Hematopoietic multipotent progenitor cell treated with erythropoietin and hydrocortisone succinate and interleukin-3 and kit ligand, for 6 days (in vitro differentiated cells): ENCODE data around the gene CNIH2.
"Not testable (repeated sequence)": the region's sequence is repeated elsewhere in the genome, so short reads cannot be mapped to it uniquely, and the experiment has no call there.

Experiments
- DNase-seq: peaks from one replicate; pipeline ENCODE4 v3.0.0-alpha.2; 2015

The CNIH2 gene

DNA sequence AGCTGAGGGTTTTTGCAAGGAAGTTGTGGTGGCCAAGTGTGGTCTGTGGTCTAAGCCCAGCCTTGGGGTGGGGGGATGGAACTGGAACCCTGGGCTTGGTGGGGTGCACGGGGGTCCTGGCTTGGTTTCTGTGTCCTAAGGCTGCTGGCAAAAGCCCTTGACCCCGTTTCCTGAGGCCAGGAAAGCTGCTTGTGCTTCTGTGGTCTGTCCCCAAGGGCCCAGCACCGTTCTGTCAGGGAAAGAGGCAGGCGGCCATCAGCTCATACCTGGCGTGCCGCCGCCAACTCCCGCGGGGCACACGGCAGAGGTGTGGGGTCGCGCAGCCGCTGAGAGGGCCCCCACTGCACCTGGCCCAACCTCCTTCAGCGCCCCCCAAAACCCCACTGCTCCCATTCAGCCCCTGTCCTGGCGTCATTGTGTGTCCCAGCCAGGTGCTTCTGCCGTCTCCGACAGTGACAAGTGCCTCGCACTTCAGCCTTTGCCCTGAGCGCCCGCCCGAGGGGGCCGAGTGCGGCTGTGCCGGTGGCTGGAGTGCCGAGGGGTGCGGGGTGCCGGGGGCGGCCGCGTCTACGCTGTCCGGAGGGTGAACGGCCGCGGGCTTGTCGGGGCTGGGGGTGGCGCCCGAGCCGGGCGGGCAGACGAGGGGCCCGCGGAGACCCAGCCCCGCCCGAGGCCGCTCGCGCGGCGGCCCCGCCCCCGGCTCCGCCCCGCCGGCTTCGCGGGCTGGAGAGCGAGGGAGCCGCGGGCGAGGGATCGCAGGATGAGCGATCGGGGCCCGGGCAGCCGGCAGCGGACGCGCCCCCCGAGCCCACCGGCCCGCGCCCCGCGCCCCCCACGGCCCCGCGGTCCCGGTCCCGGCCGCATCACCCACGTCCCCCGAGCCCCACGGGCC is at the start of gene CNIH2:
CNIH2 (plus strand) TSS at position 705 of the 892 bp plus-strand sequence. CDS start 282 bp downstream, outside the sequence.
- DNase-seq, result peak; percentile 50

DNA sequence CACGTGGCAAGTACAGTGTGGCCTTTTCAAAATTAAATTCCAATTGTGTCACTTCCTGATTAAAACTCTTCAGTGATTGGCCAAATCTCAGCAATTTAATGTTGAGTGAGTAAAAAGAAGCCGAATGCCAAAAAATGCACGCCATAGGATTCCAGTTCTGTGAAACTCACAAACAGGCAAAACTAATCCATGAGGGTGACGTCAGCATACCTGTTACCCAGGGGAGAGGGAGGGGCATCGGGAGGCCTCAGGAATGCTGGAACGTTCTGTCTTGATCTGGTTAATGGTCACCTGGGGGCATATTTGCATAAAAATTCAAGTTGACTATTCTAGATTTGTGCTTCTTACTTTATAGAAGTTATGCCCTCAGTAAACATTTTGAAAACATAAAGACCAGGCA is 49.5 kb upstream of the CNIH2 start:
- no peak for DNase-seq

DNA sequence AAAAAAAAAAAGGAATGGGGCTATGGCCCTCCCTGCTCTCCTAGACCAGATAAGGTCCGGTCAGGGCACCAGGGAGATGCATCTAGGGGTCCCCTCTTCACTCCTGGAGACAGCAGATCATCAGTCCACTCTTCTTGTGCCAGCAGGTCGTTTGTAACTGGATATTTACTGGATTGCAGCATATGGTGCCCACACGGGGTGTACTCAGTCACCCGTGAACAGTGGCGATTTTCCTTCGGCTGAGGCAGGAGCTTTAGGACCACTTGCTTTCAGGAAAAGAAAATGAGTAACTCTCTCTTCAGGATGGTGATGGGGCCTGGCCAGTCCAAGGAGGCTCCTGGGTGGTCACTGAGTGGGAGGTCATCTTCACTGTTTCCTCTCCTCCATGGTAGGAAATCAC is 47.8 kb upstream of the CNIH2 start:
- no peak for DNase-seq

DNA sequence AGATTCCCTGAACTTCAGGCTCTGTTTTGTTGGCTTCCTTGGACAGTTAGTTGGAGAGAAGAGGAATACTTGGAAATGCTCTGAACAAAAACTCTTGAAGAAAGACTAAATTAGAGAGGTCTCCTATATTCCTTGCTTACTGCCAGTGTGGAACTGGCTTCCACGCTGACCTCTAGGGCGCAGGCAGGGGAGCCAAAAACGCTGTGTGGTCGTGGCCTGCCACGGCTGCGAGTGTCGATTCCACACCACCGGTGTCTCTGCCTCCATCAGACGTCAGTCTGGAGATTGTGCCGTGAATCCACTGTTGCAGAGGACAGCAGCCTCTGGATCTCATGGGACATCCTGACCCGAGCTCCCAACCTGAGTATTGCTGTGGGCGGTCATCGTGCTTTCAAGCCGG is 47.0 kb upstream of the CNIH2 start:
- no peak for DNase-seq

DNA sequence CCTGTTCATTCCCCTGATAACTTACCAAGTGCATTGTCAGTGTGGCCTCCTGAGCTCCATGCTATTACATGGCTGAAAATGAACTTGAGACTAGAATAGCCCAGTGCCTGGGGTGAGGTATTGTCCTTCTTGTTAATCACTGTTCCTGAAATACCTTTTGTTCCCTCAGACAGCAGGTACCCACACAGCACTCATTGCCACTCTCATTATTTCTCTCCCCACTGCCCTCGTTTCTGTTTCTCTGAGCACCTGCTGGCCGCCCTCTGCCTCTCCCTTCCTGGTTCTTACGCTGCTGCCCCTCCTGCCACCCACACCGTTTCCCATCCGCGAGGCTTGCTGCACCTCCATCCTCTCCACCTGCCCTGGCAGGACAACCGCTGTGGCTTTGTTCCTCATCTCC is 46.4 kb upstream of the CNIH2 start:
- DNase-seq, result no peak

DNA sequence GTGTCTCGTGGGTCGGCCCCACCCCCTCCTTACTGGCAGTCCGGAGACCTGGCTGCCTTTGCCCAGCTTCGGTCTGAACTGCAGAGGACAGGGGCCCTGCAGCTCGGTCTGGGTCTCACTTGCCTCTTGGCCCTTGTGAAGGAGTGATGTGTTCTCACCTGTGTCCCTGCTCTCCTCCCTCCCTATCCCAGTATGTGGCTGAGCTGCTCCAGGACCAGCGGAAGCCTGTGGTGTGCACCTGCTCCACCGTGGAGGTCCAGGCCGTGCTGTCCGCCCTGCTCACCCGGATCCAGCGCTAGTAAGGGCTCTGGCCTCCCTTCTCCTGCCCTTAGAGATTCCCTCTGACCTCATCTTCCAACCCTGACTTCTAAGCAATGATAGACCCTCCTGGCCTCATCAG is 45.2 kb upstream of the CNIH2 start:
- no peak for DNase-seq

DNA sequence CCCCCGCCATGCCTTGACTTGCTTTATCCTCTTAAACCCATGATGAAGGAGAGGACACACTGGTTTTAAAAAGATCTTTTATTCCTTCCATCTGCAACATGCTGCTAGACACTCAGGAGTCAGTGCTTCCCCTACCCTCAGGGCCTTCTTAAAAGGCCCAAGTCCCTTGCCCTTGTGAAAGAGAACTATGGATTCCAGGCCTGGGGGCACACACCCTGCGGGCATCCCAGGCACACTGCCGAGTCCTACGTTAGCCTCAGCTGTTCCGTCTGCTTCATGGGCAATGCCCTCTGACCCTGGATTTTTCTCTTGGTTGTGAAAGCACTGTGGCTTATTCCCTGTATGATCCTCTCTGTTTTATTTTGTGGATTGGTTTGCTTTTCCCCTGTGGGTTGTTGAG is 44.7 kb upstream of the CNIH2 start:
- DNase-seq, result no peak

DNA sequence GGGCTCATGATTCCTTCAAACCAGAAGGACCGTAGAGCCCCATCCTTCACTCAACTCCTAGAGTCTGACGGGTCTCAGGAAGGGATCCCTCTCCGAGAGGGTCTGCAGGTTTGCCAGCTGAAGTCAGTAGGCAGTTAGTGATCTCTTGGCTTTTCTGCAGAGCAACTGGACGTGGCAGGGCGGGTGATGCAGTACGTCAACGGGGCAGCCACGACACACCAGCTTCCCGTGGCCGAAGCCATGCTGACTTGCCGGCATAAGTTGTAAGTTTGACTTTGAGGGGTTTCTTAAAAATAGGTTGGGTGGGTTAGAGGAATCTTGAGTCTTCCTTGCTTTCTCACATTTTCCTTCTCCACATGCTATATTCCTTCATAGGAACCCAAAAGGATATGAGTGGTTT is 42.8 kb upstream of the CNIH2 start:
- no peak for DNase-seq

DNA sequence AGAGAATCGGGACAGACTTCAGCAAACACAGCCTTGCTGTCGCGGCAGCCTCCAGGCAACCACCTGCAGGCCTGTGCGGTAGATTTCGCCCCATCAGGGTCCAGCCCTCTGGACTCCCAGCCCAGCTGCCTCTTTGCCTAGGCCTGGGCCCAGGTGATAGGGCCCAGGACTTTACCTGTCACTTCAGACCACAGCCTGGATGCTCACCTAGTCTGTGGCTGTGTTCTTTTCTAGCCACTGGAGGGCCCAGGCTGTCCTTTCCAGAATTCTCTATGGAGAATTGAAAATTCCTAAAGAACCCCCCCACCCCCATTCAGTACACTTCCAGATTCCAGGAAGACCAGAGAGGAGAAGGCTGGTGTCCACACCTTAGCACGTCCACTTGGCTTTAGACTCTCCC is 40.1 kb upstream of the CNIH2 start:
- DNase-seq, result no peak

DNA sequence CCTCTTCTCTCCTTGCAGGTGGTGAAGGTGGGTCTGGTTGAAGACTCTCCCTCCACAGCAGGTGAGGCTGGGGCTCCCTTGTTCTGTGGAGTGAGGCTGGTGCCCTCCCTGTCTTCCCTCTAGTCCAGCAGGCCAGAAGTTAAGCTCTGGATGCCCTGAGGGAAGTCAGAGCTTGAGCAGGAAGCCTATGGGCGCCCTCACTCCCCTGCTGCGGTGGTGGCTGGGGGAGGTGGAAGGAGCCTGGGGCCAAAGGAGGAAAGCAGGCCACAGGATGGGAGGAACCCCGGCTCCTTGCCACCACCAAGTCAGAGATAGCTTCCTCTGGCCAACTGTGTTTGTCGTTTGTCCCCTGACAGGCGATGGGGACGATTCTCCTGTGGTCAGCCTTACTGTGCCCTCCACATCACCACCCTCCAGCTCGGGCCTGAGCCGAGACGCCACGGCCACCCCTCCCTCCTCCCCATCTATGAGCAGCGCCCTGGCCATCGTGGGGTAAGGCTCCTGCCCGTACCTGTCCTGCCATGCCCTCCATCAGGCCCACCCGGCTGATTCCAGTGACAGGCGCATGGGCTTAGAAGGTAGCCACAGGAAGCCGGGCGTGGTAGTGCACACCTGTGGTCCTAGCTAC is 39.1 kb upstream of the CNIH2 start:
- no peak for DNase-seq

DNA sequence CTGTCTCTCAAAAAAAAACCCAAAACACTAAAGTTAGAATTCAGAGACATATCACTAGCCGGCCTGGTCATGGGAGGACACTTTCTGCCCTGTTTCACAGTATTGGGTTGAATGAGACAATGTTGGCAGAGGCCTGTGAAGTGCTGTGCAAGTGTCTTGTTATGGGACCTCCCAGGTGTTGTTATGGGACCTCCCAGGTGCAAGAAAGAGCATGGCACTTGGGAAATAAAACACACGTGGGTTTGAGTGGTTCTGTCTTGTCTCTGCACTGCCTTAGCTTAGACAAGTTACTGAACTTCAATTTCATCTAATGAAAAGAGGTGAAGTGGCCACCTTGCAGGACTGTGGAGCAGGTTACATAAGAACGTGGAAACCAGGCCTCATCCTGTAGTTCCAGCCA is 38.5 kb upstream of the CNIH2 start:
- no peak for DNase-seq

DNA sequence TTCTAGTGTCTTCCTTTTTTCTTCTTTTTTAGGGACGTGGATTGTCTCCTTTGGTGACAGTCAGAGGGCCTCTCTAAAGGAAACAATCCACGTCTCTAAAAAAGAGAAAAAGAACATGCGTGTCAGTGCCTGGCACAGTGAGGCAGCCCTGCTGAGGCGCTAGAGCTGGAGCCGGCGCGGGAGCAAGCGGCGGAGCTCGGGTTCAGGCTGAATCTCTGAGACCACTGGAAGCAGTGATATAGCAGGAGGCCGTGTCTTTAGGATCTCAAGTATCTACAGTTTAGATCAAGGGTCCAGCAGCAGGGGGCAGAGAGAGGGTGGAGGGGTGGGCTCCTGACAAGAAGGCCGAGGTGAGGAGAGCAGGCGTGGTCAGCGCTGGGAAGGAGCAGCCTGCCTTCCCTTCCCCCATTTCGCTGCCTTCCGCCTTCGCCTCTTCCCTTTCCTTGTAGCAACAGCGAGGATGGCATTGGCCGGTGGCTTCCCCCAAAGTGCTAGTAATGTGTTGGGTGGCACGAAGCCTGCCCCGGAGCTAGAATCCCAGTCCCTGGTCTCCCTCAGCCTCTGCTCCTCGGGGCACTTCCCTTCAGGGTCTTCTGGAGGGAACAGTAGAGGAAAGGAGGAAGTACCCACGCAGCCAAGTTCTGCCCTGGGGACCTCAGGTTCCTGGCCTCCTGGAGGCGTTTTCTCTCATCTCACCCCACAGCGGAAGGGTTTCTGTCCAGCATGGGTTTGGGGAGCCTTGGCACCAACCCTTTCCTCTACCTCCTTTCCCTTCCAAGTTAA is 37.8 kb upstream of the CNIH2 start:
- no peak for DNase-seq

DNA sequence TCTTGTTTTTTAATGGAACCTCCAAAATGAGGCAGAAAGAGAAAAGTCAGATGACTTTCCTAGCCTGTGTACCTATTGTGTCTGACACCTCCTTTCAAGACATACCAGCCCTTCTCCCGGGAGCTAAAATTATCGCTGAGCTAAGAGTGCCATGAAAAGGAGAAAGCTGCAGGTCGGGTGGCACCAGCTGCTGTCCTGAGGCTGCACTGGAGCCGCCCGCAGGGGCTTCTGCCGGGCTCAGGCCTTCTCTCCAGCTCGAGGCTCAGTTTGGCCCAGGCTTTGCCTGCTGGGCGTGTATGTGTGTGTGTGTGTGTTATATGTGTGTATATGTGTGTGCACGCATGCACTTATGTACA is 37.2 kb upstream of the CNIH2 start:
- no peak for DNase-seq

DNA sequence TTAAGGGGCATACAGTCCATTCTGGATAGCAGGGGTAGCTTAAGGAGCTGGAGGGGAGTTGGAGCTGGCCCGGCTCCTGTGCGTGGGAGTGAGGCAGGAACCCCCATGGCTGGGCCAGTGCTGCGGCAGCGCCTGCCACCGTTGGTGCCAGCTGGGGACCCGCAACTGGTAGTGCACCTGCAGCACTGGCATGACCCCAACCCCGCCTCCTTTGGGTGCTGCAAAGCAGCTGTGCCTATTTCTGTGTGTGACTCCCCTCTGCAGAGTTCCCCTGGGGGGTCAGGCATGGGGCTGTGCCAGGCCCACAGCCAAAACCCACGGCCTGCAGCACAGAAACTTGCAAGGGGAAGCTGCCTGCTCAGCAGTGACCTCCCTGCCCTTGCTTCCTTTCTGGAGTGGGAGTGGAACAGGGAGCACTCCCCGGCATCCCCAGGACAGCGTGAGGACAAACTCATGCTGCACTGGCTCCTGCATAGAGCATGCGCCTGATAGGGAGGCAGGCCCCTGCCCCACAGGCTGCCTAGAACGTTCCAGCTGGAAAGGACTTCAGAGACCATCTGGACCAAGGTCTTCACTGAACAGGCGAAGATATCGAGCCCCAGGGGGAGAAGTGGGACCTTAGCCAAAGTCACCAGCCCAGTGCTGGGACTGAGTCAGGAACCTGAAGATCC is 35.7 kb upstream of the CNIH2 start:
- DNase-seq, result no peak

DNA sequence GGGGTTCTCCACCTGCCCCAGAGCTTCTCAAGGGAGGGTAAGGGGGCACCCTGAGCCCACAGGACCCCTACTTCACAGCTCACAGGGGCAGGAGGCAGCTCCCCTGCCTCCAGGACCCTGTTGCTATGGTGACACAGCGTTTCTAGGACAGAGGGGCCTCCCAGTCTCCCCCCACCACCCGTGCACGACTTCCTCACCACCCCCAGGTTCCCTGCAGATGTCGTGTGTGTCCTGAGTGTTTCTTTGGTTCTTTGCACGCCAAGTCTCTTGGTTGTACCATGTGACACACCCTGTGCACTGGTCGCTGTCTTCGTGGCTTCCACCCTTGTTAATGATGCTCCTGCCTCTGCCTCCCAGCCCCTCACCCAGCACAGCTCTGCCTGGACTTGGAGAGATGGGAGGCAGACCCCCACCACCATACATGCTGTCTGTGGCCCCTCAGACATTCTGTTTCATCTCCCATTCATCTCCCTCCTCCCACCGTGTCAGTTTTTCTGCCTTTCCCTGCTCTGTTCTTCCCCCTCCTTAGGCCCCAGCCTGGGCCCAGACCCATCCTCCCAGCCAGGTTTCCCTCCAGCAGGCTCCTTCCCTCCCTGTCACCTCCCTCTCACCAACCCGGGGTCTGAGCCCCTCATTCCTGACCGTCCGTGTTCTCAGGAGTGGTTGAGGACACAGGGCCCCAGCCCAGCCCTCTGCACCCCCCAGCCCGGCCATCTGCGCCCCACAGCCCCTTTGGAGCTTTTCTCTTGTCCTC is 34.0 kb upstream of the CNIH2 start:
- DNase-seq, result no peak

DNA sequence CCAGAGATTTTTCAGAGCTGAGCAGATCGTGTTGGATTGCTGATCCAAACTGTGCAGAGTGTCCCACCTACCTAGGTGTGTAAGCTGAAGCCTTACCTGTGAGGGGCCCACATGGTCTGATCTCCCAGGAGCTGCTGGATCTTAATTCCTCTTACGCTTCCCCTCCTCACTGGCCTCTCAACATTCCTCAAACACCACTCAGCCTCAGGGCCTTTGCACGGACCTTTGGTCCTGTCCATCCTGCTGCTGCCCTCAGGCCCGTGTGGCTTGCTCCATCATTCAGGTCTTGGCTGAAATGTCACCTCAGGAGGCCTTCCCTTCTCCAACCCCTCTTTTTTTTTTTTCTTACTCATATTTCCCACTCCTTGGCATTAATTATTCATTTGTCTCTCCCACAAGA is 30.7 kb upstream of the CNIH2 start:
- DNase-seq, result no peak

DNA sequence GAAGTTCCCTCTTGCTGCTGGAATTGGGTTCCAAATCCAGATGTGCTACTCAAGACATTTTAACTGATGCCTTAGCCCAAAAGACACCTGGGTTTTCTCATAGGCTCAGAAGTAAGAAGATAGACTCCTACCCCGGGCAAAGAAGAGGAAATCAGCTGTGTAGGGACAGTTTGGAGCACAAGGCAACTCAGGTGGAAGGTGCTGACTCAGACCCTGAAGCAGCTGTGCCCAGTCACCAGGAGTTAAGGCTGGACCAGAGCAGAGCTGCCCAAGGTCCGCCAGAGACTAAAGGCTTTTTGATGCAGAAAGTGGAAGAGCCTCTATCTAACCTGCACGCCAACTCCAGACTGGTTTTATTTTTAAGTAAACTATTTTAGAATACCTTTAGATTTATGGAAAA is 30.2 kb upstream of the CNIH2 start:
- no peak for DNase-seq

DNA sequence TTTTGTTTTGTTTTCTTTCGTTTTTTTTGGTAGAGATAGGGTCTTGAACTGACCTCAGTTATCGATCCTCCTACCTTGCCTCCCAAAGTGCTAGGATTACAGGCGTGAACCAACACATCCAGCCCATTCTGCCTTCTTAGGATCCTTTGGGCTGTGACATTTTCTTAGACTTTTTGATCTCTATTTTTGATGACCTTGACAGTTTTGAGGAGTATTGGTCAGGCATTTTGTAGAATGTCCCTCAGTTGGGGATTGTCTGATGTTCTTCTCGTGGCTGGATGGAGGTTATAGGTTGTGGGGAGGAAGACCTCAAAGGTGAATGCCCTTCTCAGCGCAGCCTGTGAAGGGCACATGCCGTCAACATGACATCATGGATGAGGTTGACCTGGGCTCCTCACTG is 29.1 kb upstream of the CNIH2 start:
- no peak for DNase-seq

DNA sequence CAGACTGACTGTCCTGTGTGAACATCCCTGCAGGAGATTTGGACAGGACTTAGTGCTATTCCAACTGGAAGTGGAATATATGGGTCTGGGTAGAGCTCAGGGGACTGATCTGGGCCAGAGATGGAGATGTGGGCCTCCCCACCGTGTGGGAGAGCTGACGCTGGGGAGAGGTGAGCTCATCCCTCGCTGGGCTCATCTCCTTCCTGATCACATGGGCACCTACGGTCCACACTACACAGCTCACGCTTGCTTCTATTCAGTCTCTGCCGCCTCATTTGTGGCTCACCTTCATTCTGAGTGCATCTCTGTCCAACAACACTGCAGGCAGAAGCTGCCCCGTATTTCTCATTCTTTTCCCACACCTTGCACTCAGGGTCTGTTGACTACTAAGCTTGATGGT is 26.2 kb upstream of the CNIH2 start:
- DNase-seq, result no peak

DNA sequence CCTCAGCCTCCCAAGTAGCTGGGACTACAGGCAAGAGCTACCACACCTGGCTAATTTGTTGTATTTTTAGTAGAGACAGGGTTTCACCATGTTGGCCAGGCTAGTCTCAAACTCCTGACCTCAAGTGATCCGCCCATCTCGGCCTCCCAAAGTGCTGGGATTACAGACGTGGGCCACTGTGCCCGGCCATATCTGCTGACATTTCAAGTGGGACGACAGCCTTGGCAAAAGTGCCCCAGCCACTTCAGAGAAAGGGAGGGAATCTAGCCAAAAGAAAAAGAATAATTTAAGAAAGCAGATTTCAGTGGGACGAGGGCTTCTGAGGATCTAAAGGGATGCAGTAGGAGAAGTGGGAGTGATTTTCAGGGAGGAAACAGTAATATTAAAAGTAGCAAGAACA is 24.9 kb upstream of the CNIH2 start:
- not testable (repeated sequence) for DNase-seq

DNA sequence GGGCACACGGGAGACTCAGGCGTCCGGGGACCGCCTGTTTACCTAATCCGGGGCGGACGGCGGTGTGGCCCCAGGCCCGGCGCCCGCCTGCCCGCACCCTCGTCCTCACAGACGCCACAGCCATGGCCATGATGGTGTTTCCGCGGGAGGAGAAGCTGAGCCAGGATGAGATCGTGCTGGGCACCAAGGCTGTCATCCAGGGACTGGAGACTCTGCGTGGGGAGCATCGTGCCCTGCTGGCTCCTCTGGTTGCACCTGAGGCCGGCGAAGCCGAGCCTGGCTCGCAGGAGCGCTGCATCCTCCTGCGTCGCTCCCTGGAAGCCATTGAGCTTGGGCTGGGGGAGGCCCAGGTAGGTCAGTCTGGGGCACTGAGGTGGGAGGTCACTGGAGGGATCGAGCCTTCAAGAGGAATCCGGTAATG is 19.5 kb upstream of the CNIH2 start:
- DNase-seq, result no peak

DNA sequence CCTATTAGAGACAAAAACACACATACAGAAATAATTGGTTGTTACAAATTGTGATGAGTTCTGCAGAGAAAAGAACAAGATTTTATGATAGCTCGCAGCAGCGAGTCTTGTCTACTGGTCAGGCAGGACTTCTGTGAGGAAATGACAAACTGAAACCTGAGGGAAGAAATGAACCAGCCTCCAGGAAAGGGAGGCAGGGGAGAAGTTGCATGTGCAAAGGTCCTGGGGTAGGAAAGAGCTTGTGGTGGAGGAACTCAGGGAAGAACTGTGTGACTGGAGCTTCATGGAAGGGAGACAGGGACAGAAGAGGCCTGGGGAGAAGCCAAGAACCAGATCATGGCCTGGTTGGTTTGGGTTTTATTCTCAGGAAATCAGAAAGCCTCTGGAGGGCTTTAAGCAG is 18.8 kb upstream of the CNIH2 start:
- no peak for DNase-seq

DNA sequence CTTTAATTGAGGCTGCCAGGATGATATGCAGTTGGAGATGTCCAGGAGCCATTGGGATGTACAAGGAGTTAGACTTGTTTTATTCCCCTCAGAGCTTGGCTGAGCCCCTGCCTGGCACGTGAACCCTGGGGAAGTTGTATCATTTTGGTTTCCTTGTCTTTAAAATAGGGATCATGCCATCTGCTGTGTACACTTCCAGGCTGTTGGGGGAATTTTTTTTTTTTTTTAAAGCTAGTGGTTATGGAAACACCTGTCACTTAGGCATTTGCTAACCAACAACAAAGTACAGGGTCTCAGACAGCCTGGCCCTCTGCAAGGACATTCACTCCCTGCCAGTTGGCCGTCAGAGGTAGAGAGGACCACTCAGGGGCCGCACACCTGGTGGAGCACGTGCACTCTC is 18.0 kb upstream of the CNIH2 start:
- no peak for DNase-seq
